PC-3 (cell line): ENCODE measurements around the gene MYO5A. TPM values are rescaled to one million over a fixed set of nuclear protein-coding genes. Genes with fewer than 3 reads are reported as not detected.
A peak's percentile ranks its signal among the peaks of the same experiment; 100 is the strongest.
"Not testable (repeated sequence)": the region's sequence is repeated elsewhere in the genome, so short reads cannot be mapped to it uniquely, and the experiment has no call there.

ENCODE experiments used
- ATAC-seq: fragments of 200-7000 bp; cut with Tn5 transposase; 2 replicates; pipeline ENCODE4 v1.9.1; 2020; ENCODE audit warnings: mild to moderate bottlenecking, moderate library complexity
- Bru-seq: library from RNA; stranded (reverse); fragments of 400-500 nt; gene quantifications from one replicate; lab custom pipeline; 2021; lab: Mats Ljungman, UMichigan
- BruChase-seq, 2 experiments: library from RNA; stranded (reverse); fragments of 400-500 nt; gene quantifications; one replicate each; lab custom pipeline; 2021; lab: Mats Ljungman, UMichigan
- BruUV-seq: library from RNA; stranded (reverse); fragments of 400-500 nt; replicated peaks from 2 replicates; lab custom pipeline; 2021; lab: Mats Ljungman, UMichigan
- CTCF ChIA-PET: fragments of 300-600 bp; sonication (Branson Sonifier 250); formaldehyde crosslinking; loops from one replicate; lab custom pipeline; 2022; ENCODE audit warnings: antibody characterized with exemption; lab: Charles Lee
- POLR2A ChIA-PET: fragments of 300-600 bp; sonication (Branson Sonifier 250); formaldehyde crosslinking; loops from one replicate; lab custom pipeline; 2022; ENCODE audit warnings: antibody characterized with exemption; ENCODE audit not compliant: unreplicated experiment; lab: Charles Lee
- DNase-seq: peaks from one replicate; pipeline ENCODE4 v3.0.0-alpha.2; 2015
- H2AFZ ChIP-seq: fragments of 300-600 bp; sonication (generic); 2 replicates; pipeline ENCODE4 v1.6.0; 2016; ENCODE audit warnings: antibody characterized with exemption, low read length
- H3F3A ChIP-seq: fragments of 300-600 bp; sonication (generic); one replicate; pipeline ENCODE4 v1.6.0; 2017; ENCODE audit warnings: antibody characterized with exemption, low read length, control low read depth, mild to moderate bottlenecking; ENCODE audit not compliant: unreplicated experiment
- H3K27ac ChIP-seq: fragments of 300-600 bp; sonication (generic); 2 replicates; pipeline ENCODE4 v1.5.1; 2016; ENCODE audit warnings: mild to moderate bottlenecking, low read length
- H3K27me3 ChIP-seq: fragments of 300-600 bp; sonication (generic); 2 replicates; pipeline ENCODE4 v1.6.1; 2016; ENCODE audit warnings: low read length, mixed read lengths
- H3K36me3 ChIP-seq: fragments of 300-600 bp; sonication (generic); 2 replicates; pipeline ENCODE4 v1.6.1; 2016; ENCODE audit warnings: low read depth, mixed run types, low read length, mixed read lengths
- H3K4me1 ChIP-seq: fragments of 300-600 bp; sonication (generic); 2 replicates; pipeline ENCODE4 v1.5.1; 2016; ENCODE audit warnings: low read length; ENCODE audit not compliant: insufficient read depth
- H3K4me2 ChIP-seq: fragments of 300-600 bp; sonication (generic); 2 replicates; pipeline ENCODE4 v1.6.0; 2016; ENCODE audit warnings: low read length
- H3K4me3 ChIP-seq: fragments of 300-600 bp; sonication (generic); 2 replicates; pipeline ENCODE4 v1.5.1; 2016; ENCODE audit warnings: mild to moderate bottlenecking, low read length, mixed read lengths
- H3K79me2 ChIP-seq: fragments of 300-600 bp; sonication (generic); 2 replicates; pipeline ENCODE4 v1.6.1; 2017; ENCODE audit warnings: low read length, mixed read lengths
- H3K9ac ChIP-seq: fragments of 300-600 bp; sonication (generic); 2 replicates; pipeline ENCODE4 v1.6.0; 2016; ENCODE audit warnings: mild to moderate bottlenecking, low read length
- H3K9me2 ChIP-seq: fragments of 300-600 bp; sonication (generic); replicated peaks from 2 replicates; pipeline ENCODE4 v1.6.1; 2016; ENCODE audit warnings: mixed run types, low read length, mixed read lengths
- H3K9me3 ChIP-seq: fragments of 300-600 bp; sonication (generic); 2 replicates; pipeline ENCODE4 v1.6.1; 2016; ENCODE audit warnings: low read length, mixed read lengths
- H4K20me1 ChIP-seq: fragments of 300-600 bp; sonication (generic); 2 replicates; pipeline ENCODE4 v1.6.1; 2016; ENCODE audit warnings: low read length, mixed read lengths
- EZH2 ChIP-seq: fragments of 300-600 bp; sonication (generic); IDR thresholded peaks from one replicate; pipeline ENCODE4 v1.6.1; 2017; ENCODE audit warnings: antibody characterized with exemption, mild to moderate bottlenecking, low read length; ENCODE audit not compliant: unreplicated experiment
- EZH2phosphoT487 ChIP-seq: fragments of 300-600 bp; sonication (generic); IDR thresholded peaks from 2 replicates; pipeline ENCODE4 v1.6.1; 2018; ENCODE audit warnings: mild to moderate bottlenecking, antibody characterized with exemption, low read length, borderline replicate concordance
- intact Hi-C: fragments of 100-400 bp; cut with micrococcal nuclease; formaldehyde crosslinking; loops from 2 replicates; pipeline ENCODE4 v1.9.0; 2023
- long read RNA-seq: library from polyadenylated mRNA; unstranded; transcript quantifications from one replicate; pipeline ENCODE4 v2.0.0, GENCODE V29; 2021; ENCODE audit not compliant: unreplicated experiment
- total RNA-seq: library from RNA; depleted of rRNA; stranded (reverse); fragments of >200 nt; gene quantifications from 2 replicates; pipeline ENCODE4 v1.2.3, GENCODE V29; 2014; rRNA removed
- TF ChIP-seq, protein P1 (sequence below): fragments of 300-600 bp; sonication (generic); conservative IDR thresholded peaks from 2 replicates; pipeline ENCODE4 v1.5.1; 2017; ENCODE audit warnings: antibody characterized with exemption, low read depth, mild to moderate bottlenecking, low read length

MYO5A gene
- 42.1 and 55.7 TPM in 2 replicates for total RNA-seq
- Bru-seq, nascent RNA = percentile 71 among the genes with signal in this experiment
- BruChase-seq, experiment 1, labeled RNA remaining after a 6-hour chase = percentile 66 among the genes with signal in this experiment
- percentile 64 among the genes with signal in this experiment for BruChase-seq, experiment 2, labeled RNA remaining after a 2-hour chase
- long read RNA-seq, partial matches to known transcripts = 21 of 52 reads
- long read RNA-seq, other reads (novel, unspliced or antisense) = 31 of 52 reads

DNA sequence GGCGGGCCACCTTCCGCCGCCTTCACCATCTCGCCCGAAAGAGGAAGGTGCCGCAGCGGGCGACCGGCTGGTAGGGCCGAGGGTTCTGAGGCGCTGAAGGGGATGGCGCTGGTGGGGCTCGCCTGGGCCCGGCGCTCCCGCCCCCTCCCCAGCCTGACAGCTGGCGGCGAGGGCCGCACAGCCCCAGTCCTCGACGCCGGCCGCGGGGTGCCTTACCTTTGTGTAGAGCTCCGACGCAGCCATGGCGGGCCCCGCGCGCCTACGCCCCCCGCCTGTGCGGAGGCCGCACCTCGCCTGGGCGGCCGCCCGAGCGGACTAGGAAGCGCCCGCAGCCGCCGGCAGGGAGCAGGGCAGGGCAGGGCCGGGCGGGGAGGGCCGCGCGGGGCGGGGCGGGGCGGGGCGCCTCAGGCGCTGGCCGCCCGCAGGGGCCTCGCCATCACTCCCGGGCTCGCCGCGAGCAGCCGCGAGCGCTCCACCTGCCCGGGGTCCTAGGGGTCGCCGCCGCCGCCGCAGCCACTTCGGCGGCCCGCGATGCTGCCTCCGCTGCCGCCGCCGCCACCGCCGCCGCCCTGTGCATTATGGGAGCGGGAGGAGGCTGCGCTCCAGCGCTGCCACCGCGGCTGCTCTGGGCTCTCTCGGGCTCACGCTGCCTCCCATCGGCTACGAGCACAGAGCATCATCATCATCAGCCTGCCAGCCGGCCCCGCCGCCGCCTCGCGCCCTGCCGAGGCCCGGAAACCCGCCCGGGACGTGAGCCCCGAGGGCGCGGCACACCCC, at the start of gene MYO5A:
Gene MYO5A, minus strand, starts transcription at position 317 of the 777 bp plus-strand sequence. Its CDS starts 74 bp downstream, at position 243.
- Histone ChIP-seq H3K9ac (peak within 1 kb of the TSS; percentile 90), H3K27me3 (no peaks in the 10 kb centered on the region), H3K27ac (peak within 1 kb of the TSS; percentile 61), H4K20me1 (peaks cover 7% of the 10 kb centered on the region; the same call in 1 of the 2 replicates), H3K4me3 (peak within 1 kb of the TSS; percentile 97), H3K4me2 (peak within 1 kb of the TSS; percentile 99), H3F3A (no peaks in the 10 kb centered on the region), H3K4me1 (peaks cover 13% of the 10 kb centered on the region), H3K9me2 (no peaks in the 10 kb centered on the region), H3K36me3 (no peaks in the 10 kb centered on the region), H2AFZ (peak within 1 kb of the TSS; percentile 94), H3K9me3 (no peaks in the 10 kb centered on the region), H3K79me2 (peaks cover 43% of the 10 kb centered on the region)
- TF ChIP-seq, protein P1, sequence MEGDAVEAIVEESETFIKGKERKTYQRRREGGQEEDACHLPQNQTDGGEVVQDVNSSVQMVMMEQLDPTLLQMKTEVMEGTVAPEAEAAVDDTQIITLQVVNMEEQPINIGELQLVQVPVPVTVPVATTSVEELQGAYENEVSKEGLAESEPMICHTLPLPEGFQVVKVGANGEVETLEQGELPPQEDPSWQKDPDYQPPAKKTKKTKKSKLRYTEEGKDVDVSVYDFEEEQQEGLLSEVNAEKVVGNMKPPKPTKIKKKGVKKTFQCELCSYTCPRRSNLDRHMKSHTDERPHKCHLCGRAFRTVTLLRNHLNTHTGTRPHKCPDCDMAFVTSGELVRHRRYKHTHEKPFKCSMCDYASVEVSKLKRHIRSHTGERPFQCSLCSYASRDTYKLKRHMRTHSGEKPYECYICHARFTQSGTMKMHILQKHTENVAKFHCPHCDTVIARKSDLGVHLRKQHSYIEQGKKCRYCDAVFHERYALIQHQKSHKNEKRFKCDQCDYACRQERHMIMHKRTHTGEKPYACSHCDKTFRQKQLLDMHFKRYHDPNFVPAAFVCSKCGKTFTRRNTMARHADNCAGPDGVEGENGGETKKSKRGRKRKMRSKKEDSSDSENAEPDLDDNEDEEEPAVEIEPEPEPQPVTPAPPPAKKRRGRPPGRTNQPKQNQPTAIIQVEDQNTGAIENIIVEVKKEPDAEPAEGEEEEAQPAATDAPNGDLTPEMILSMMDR = no peak
- TF ChIP-seq EZH2phosphoT487 = no peak
- no peak for TF ChIP-seq EZH2
- ATAC-seq (peak; percentile 88), DNase-seq (peak; percentile 63)
- ChIA-PET POLR2A (interaction anchor here (0.5 kb wide), 1 partner anchor 164 kb away, joined by 3 read pairs; no protein-coding TSS in a partner anchor), CTCF (no interaction called here)
- BruUV-seq = no TSS peak
- intact Hi-C loops = loop anchor here (2.0 to 5.0 kb wide), 2 partner anchors 198 to 266 kb away; no protein-coding TSS in a partner anchor

DNA sequence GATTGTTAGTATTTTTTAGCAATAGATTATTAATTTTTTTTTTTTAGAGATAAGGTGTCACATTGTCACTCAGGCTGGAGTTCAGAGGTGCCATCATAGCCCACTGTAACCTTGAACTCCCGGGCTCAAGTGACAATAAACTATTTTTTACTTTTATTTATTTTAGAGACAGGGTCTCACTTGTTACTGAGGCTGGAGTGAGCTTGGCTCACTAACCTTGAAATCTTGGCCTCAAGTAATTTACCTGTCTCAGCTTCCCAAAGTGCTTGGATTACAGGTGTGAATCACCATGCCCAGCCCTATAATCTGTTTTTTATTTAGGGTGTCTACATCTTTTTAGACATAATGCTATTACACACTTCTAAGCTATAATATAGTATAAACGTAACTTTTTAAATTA, 48.0 kb upstream of the MYO5A start:
- CTCF ChIA-PET = no interaction called here
- H3F3A ChIP-seq = no peaks in the 10 kb centered on the region

DNA sequence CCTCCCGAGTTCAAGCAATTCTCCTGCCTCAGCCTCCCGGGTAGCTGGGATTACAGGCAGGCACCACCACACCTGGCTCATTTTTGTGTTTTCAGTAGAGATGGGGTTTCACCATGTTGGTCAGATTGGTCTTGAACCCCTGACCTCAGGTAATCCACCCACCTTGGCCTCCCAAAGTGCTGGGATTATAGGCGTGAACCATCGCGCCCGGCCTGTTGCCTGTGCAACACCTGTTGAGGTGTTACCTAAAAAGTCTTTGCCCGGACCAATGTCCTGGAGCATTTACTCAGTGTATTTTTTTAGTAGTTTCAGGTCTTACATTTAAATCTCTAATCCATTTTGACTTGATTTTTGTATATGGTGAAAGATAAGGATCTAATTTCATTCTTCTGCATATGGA, 46.9 kb upstream of the MYO5A start:
- H3K27ac ChIP-seq, intact Hi-C loops, H3K36me3 ChIP-seq, H3K79me2 ChIP-seq, DNase-seq, H3K9me3 ChIP-seq, BruUV-seq, H3K9me2 ChIP-seq, CTCF ChIA-PET, H3F3A ChIP-seq, H3K9ac ChIP-seq, H4K20me1 ChIP-seq, H3K4me2 ChIP-seq, H3K27me3 ChIP-seq, H2AFZ ChIP-seq, ATAC-seq, POLR2A ChIA-PET, H3K4me3 ChIP-seq, H3K4me1 ChIP-seq: not testable (repeated sequence)

More for the DNA sequence above, 48.0 kb upstream of the MYO5A start:
- POLR2A ChIA-PET = no interaction called here
- H3K9me3 ChIP-seq = no peaks in the 10 kb centered on the region
- TF ChIP-seq EZH2phosphoT487 (no peak), EZH2 (no peak)
- TF ChIP-seq, protein P1 = no peak
- H3K9ac ChIP-seq = no peak overlapping the region
- no peaks in the 10 kb centered on the region for H3K36me3 ChIP-seq
- no peaks in the 10 kb centered on the region for H3K9me2 ChIP-seq
- H3K4me3 ChIP-seq = no peak overlapping the region
- DNase-seq (no peak), ATAC-seq (no peak)
- H3K4me2 ChIP-seq = no peak overlapping the region
- intact Hi-C loops = no loop called here
- BruUV-seq = no TSS peak
- no peaks in the 10 kb centered on the region for H3K4me1 ChIP-seq
- H3K79me2 ChIP-seq = no peaks in the 10 kb centered on the region
- no peak overlapping the region for H3K27ac ChIP-seq
- no peaks in the 10 kb centered on the region for H4K20me1 ChIP-seq
- H2AFZ ChIP-seq = no peak overlapping the region
- H3K27me3 ChIP-seq = no peaks in the 10 kb centered on the region
